Measurements from ENCODE around the gene CELF1. TPM values are rescaled to one million over a fixed set of nuclear protein-coding genes. Genes with fewer than 3 reads are reported as not detected.

The CELF1 gene
- total and polyA plus RNA-seq, 2 donors (not counting 1 experiment from before 2014, with no cell fraction given): 81.1 to 100 TPM

DNA sequence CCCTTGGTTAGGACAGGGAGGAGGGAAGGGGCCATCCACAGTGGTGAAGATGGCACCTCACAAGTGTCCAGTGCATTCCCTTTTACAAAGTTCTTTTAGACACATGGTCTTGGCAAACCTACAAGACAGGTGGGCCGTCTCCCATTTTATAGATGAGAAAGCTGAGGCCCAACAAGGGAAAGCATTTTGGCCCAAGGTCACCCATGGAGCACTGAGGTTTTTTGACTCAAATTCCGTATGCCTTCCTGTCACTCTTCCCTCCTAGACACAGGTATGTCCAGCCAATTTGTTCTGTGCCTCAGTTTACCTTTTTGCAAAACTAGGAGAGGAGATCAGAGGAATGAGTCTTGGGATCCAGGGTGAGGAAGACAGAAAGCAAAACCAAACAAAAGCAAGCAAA lies 40.0 kb upstream of the CELF1 start:
- H3K79me2 ChIP-seq (ENCODE audit: control insufficient read depth, insufficient read depth, low read length): no peaks in the 10 kb centered on the region
- no peaks in the 10 kb centered on the region for H4K20me1 ChIP-seq (ENCODE audit: control insufficient read depth, extremely low read depth, insufficient read depth, low read length)
- DNase-seq (ENCODE audit: low read depth in 2 of 2): no peak
- no peak overlapping the region for H3K9ac ChIP-seq (ENCODE audit: insufficient read depth, low read length)
- H3K4me2 ChIP-seq (ENCODE audit: extremely low read depth, insufficient read depth, low read length): no peak overlapping the region
- H2AFZ ChIP-seq (ENCODE audit: low read length): no peak overlapping the region
- TF ChIP-seq EZH2 (IDR thresholded peaks at IDR 0.05; ENCODE audit: low read length, missing control alignments): no peak
- TF ChIP-seq CTCF (conservative IDR thresholded peaks at IDR 0.05 in 1 of 2, IDR thresholded peaks at IDR 0.05 in 1 of 2; ENCODE audit: low read depth in 1 of 2, low read length in 2 of 2): no peak
- H3K27ac ChIP-seq (ENCODE audit: insufficient read depth, low read length): no peak overlapping the region
- H3K36me3 ChIP-seq (ENCODE audit: control insufficient read depth, insufficient read depth, low read length): no peaks in the 10 kb centered on the region
- H3K9me3 ChIP-seq (ENCODE audit: control insufficient read depth, insufficient read depth, low read depth, low read length): no peaks in the 10 kb centered on the region
- no peak overlapping the region for H3K4me3 ChIP-seq (replicated peaks in 1 of 4; ENCODE audit: control extremely low read depth in 1 of 4, insufficient read depth in 1 of 4, low read depth in 3 of 4, low read length in 4 of 4)
- H3K4me1 ChIP-seq (ENCODE audit: control insufficient read depth, extremely low read depth, insufficient read depth, low read length): no peaks in the 10 kb centered on the region
- peaks cover 41% of the 10 kb centered on the region for H3K27me3 ChIP-seq (ENCODE audit: control insufficient read depth, insufficient read depth, low read length)

DNA sequence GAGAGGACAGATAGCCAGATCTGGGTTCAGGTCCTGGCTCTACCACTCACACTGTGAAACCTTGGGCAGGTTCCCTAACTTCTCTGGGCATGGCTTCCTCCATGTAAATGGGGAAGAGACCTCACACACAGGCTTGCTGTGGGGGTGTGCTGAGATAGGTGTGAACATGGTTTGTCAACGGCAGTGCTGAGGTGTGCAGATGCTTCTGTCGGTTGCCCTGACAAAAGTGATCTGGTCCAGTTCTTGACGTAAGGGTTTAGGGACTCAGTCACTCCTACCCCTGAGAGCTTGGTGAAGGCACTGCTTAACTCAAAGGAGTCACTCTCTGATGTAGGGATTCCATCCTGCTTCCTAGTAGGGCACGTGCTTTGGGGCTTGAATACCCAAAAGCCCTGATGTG lies 39.3 kb upstream of the CELF1 start:
- Histone ChIP-seq H3K4me2 (ENCODE audit: extremely low read depth, insufficient read depth, low read length) (no peak overlapping the region), H3K36me3 (ENCODE audit: control insufficient read depth, insufficient read depth, low read length) (no peaks in the 10 kb centered on the region), H3K9ac (ENCODE audit: insufficient read depth, low read length) (no peak overlapping the region), H3K79me2 (ENCODE audit: control insufficient read depth, insufficient read depth, low read length) (no peaks in the 10 kb centered on the region), H4K20me1 (ENCODE audit: control insufficient read depth, extremely low read depth, insufficient read depth, low read length) (no peaks in the 10 kb centered on the region), H3K9me3 (ENCODE audit: control insufficient read depth, insufficient read depth, low read depth, low read length) (no peaks in the 10 kb centered on the region), H3K27ac (ENCODE audit: insufficient read depth, low read length) (no peak overlapping the region), H3K27me3 (ENCODE audit: control insufficient read depth, insufficient read depth, low read length) (peaks cover 41% of the 10 kb centered on the region), H3K4me1 (ENCODE audit: control insufficient read depth, extremely low read depth, insufficient read depth, low read length) (no peaks in the 10 kb centered on the region), H2AFZ (ENCODE audit: low read length) (no peak overlapping the region), H3K4me3 (replicated peaks in 1 of 4; ENCODE audit: control extremely low read depth in 1 of 4, insufficient read depth in 1 of 4, low read depth in 3 of 4, low read length in 4 of 4) (no peak overlapping the region)
- DNase-seq (ENCODE audit: low read depth in 2 of 2): no peak
- TF ChIP-seq CTCF (conservative IDR thresholded peaks at IDR 0.05 in 1 of 2, IDR thresholded peaks at IDR 0.05 in 1 of 2; ENCODE audit: low read depth in 1 of 2, low read length in 2 of 2) (no peak), EZH2 (IDR thresholded peaks at IDR 0.05; ENCODE audit: low read length, missing control alignments) (peak; percentile 28)

DNA sequence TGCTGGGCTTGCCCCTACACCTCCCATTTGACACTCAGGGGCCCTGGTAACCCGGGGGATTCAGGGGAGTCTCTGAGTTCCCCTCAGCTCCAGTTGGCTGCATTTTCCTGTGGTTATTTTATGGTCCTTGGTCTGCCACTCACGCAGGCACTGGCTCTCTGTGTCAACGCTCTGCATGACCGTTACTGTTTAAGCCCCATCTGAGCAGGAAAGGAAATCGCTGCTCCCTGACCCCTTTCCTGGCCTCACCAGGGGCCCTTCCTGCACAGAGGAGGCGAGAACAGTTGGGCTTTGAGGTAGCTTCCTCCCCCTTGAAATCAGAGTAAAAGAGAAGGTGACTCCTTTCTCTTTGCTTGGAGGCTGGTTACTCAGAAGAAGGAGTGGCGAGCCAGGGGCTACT lies 38.8 kb upstream of the CELF1 start:
- no peak for DNase-seq (ENCODE audit: low read depth in 2 of 2)
- Histone ChIP-seq H3K4me1 (ENCODE audit: control insufficient read depth, extremely low read depth, insufficient read depth, low read length) (no peaks in the 10 kb centered on the region), H3K79me2 (ENCODE audit: control insufficient read depth, insufficient read depth, low read length) (no peaks in the 10 kb centered on the region), H4K20me1 (ENCODE audit: control insufficient read depth, extremely low read depth, insufficient read depth, low read length) (no peaks in the 10 kb centered on the region), H3K36me3 (ENCODE audit: control insufficient read depth, insufficient read depth, low read length) (no peaks in the 10 kb centered on the region), H3K27ac (ENCODE audit: insufficient read depth, low read length) (no peak overlapping the region), H3K4me3 (replicated peaks in 1 of 4; ENCODE audit: control extremely low read depth in 1 of 4, insufficient read depth in 1 of 4, low read depth in 3 of 4, low read length in 4 of 4) (no peak overlapping the region), H3K9me3 (ENCODE audit: control insufficient read depth, insufficient read depth, low read depth, low read length) (no peaks in the 10 kb centered on the region), H3K27me3 (ENCODE audit: control insufficient read depth, insufficient read depth, low read length) (peaks cover 41% of the 10 kb centered on the region), H3K4me2 (ENCODE audit: extremely low read depth, insufficient read depth, low read length) (no peak overlapping the region), H2AFZ (ENCODE audit: low read length) (no peak overlapping the region), H3K9ac (ENCODE audit: insufficient read depth, low read length) (no peak overlapping the region)
- TF ChIP-seq CTCF (conservative IDR thresholded peaks at IDR 0.05 in 1 of 2, IDR thresholded peaks at IDR 0.05 in 1 of 2; ENCODE audit: low read depth in 1 of 2, low read length in 2 of 2): no peak
- no peak for TF ChIP-seq EZH2 (IDR thresholded peaks at IDR 0.05; ENCODE audit: low read length, missing control alignments)

All from fibroblast of lung (primary cell).